ENCODE results near the gene RPL6.

The RPL6 gene

DNA sequence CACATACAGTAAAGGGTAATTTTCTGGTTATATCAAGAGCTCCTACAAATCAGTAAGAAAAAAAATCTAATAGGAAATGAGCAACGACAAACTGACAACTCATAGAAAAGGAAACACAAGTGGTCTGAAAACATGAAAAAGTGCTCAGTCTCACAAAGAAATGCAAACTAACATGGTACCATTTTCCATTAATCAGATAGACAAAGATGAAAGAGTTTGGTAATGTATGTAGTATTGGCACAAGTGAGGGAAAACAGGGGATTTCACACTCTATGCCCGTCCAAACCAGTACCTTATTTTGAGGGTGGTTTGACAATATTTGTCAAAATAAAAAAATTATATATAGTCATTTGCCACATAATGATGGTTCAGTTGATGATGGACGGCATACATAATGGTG is 22.6 kb upstream of the RPL6 start:
- no peak for DNase-seq
- TF ChIP-seq, protein P1, sequence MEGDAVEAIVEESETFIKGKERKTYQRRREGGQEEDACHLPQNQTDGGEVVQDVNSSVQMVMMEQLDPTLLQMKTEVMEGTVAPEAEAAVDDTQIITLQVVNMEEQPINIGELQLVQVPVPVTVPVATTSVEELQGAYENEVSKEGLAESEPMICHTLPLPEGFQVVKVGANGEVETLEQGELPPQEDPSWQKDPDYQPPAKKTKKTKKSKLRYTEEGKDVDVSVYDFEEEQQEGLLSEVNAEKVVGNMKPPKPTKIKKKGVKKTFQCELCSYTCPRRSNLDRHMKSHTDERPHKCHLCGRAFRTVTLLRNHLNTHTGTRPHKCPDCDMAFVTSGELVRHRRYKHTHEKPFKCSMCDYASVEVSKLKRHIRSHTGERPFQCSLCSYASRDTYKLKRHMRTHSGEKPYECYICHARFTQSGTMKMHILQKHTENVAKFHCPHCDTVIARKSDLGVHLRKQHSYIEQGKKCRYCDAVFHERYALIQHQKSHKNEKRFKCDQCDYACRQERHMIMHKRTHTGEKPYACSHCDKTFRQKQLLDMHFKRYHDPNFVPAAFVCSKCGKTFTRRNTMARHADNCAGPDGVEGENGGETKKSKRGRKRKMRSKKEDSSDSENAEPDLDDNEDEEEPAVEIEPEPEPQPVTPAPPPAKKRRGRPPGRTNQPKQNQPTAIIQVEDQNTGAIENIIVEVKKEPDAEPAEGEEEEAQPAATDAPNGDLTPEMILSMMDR (IDR thresholded peaks at IDR 0.05; ENCODE audit: low read depth, low read length) = no peak

DNA sequence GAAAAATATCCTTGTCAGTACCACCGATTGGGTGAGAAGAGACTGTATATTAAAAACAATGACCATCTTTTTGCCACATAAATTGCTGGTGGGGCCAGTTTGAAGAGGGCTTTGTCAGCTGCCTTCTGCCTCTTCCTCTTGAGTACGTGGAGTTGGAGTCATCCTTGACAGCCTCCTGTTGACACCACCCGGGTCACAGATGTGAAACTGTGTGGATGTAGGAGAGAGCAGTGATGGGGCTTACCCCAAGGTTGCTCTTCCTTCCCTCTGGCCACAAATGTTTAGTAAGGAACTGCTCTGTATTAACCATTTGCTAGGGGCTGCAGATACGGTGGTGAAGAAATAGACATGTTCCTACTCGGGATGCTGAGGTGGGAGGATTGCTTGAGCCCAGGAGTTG is 21.5 kb upstream of the RPL6 start:
- no peak for DNase-seq
- H3K4me3 ChIP-seq (ENCODE audit: low read depth, low read length) = no peak overlapping the region
- H3K9me3 ChIP-seq = no peaks in the 10 kb centered on the region
- TF ChIP-seq, protein P1 (IDR thresholded peaks at IDR 0.05; ENCODE audit: low read depth, low read length) = no peak
- no peaks in the 10 kb centered on the region for H3K27me3 ChIP-seq
- H3K4me1 ChIP-seq = no peaks in the 10 kb centered on the region
- no peaks in the 10 kb centered on the region; the same call in 1 of the 2 replicates for H3K36me3 ChIP-seq

More for the DNA sequence above, 22.6 kb upstream of the RPL6 start:
- Histone ChIP-seq H3K27me3 (no peaks in the 10 kb centered on the region), H3K4me1 (no peaks in the 10 kb centered on the region), H3K4me3 (ENCODE audit: low read depth, low read length) (no peak overlapping the region), H3K9me3 (no peaks in the 10 kb centered on the region), H3K36me3 (no peaks in the 10 kb centered on the region; the same call in 1 of the 2 replicates)

DNA sequence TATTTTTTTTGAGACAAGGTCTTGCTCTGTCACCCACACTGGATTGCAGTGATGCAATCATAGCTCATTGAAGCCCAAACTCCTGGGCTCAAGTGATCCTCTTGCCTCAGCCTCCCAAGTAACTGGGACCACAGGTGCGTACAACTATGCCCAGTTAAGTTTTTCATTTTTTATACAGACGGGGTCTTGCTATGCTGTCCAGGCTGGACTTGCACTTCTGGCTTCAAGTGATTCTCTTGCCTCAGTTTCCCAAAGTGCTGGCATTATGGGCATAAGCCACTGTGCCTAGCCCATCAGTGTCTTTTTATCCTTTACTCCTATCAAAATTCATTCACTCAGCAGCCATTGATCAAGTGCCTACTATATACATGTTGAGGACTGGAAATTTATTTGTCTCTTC is 18.4 kb upstream of the RPL6 start:
- H3K27me3 ChIP-seq = no peaks in the 10 kb centered on the region
- TF ChIP-seq, protein P1 (IDR thresholded peaks at IDR 0.05; ENCODE audit: low read depth, low read length) = no peak
- H3K4me1 ChIP-seq = no peaks in the 10 kb centered on the region; the same call in 1 of the 2 replicates
- no peak for DNase-seq
- H3K4me3 ChIP-seq (ENCODE audit: low read depth, low read length) = no peak overlapping the region
- no peaks in the 10 kb centered on the region; the same call in 1 of the 2 replicates for H3K36me3 ChIP-seq
- H3K9me3 ChIP-seq = no peaks in the 10 kb centered on the region

DNA sequence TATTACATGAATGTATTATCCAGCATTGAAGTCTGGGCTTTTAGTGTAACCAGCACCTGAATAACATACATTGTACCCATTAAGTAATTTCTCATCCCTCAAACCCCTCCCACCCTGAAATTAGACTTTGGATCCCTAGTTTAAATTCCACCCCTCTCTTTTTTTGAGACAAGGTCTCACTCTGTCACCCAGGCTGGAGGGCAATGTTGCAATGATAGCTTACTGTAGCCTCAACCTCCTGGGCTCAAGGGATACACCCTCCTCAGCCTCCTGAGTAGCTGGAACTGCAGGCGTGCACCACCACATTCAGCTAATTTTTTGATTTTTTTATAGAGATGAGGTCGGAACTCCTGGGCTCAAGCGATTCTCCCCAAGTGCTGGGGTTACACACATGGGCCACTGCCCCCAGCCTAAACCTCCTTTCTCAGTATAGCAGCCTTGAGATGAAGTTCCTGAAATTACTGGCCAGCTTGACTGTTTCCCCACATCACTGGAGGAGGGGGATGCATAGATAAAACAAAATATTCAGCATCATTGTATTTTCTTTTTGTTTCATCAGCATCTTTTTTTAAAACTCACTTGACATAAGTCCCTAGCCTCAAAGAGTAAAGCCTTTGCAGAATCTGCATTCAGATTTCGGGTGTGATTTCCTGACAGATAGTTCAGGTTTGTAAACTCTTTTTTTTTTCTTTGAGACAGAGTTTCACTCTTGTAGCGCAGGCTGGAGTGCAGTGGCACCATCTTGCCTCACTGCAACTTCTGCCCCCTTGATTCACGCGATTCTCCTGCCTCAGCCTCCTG is 16.4 kb upstream of the RPL6 start:
- no peaks in the 10 kb centered on the region; the same call in 1 of the 2 replicates for H3K4me1 ChIP-seq
- TF ChIP-seq, protein P1 (IDR thresholded peaks at IDR 0.05; ENCODE audit: low read depth, low read length) = no peak
- H3K27me3 ChIP-seq = no peaks in the 10 kb centered on the region
- H3K4me3 ChIP-seq (ENCODE audit: low read depth, low read length) = no peak overlapping the region
- H3K9me3 ChIP-seq = no peaks in the 10 kb centered on the region
- H3K36me3 ChIP-seq = no peaks in the 10 kb centered on the region; the same call in 1 of the 2 replicates
- no peak for DNase-seq

DNA sequence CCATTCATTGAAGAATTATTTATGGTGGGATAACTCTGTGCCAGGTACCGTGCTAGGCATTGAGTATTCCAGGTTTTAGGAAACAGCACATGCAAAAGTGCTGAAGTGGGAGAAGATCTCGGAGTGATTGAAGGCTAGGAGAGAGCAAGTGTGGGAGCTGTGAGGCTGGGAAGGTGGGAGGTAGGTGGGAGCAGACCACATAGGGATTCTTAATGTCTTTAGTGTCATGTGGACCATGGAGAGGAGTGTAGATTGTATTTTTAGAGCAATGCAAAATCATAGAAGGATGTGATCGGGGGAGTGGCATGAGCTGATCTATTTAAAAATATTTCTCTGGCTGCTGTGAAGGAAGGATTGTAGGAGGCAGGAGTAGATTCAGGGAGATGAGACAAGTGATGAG is 14.7 kb upstream of the RPL6 start:
- Histone ChIP-seq H3K4me3 (ENCODE audit: low read depth, low read length) (no peak overlapping the region), H3K36me3 (no peaks in the 10 kb centered on the region), H3K9me3 (no peaks in the 10 kb centered on the region), H3K4me1 (no peaks in the 10 kb centered on the region; the same call in 1 of the 2 replicates), H3K27me3 (no peaks in the 10 kb centered on the region)
- DNase-seq = no peak
- TF ChIP-seq, protein P1 (IDR thresholded peaks at IDR 0.05; ENCODE audit: low read depth, low read length) = no peak

DNA sequence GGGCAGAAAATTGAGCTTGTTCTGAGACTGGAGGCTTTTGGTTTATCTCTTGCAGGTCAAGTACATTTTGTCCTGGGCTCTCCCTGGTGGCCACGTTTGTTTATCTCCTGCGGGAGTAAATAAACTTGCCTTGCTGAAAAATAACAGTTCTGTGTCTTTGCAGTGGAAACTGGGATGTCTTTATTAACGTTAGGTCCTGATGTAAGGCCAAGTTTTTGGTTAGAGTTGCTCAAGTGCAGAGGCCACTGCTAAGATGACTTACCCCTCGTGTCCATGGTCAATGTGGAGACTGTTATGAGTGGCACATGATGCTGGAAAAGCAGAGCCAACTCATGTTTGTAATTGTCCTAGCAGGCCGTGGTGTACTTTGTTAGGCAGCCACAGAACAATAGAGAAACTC is 13.1 kb upstream of the RPL6 start:
- Histone ChIP-seq H3K36me3 (no peaks in the 10 kb centered on the region), H3K9me3 (no peaks in the 10 kb centered on the region), H3K27me3 (no peaks in the 10 kb centered on the region), H3K4me3 (ENCODE audit: low read depth, low read length) (no peak overlapping the region), H3K4me1 (no peaks in the 10 kb centered on the region; the same call in 1 of the 2 replicates)
- TF ChIP-seq, protein P1 (IDR thresholded peaks at IDR 0.05; ENCODE audit: low read depth, low read length) = no peak
- no peak for DNase-seq
